ENCODE data around the gene SAMSN1. TPM values are rescaled to one million over a fixed set of nuclear protein-coding genes. Genes with fewer than 3 reads are reported as not detected.

The SAMSN1 gene
- total RNA-seq (10 to 100 TPM in 1 of 2 donors, 1 to 10 TPM in 1; 9.9 to 45.7 TPM), polyA plus RNA-seq (ENCODE audit: insufficient read length in 6 of 6) (1 to 10 TPM; 1.4 to 2.5 (median 2.0) TPM)
- long read RNA-seq, donor 1, result 0 reads
- long read RNA-seq, donor 2, result 0 reads
- long read RNA-seq, donor 3, partial matches to known transcripts, result 0 of 1 reads
- long read RNA-seq, donor 3, other reads (novel, unspliced or antisense), result 0 of 1 reads
- long read RNA-seq, donor 4, partial matches to known transcripts, result 1 of 2 reads
- long read RNA-seq, donor 4, other reads (novel, unspliced or antisense), result 0 of 2 reads
- long read RNA-seq, donor 5, result 0 reads
- long read RNA-seq, donor 6, result 0 reads
- long read RNA-seq, donor 7, partial matches to known transcripts, result 0 of 1 reads
- long read RNA-seq, donor 7, other reads (novel, unspliced or antisense), result 0 of 1 reads
- long read RNA-seq, donor 8, result 0 reads
- long read RNA-seq, donor 9, result 0 reads
- long read RNA-seq, donor 10, partial matches to known transcripts, result 4 of 6 reads
- long read RNA-seq, donor 10, other reads (novel, unspliced or antisense), result 1 of 6 reads
- long read RNA-seq, donor 11, partial matches to known transcripts, result 0 of 3 reads
- long read RNA-seq, donor 11, other reads (novel, unspliced or antisense), result 0 of 3 reads
- long read RNA-seq, donor 12, partial matches to known transcripts, result 0 of 1 reads
- long read RNA-seq, donor 12, other reads (novel, unspliced or antisense), result 0 of 1 reads

- Histone ChIP-seq H3K9me3 (no peaks in the 10 kb centered on the region), H3K4me1 (peaks cover 0 to 41% of the 10 kb centered on the region in 2 donors), H3K27ac (peak within 1 kb of the TSS; percentile 21 to 85), H3K36me3 (no peaks in the 10 kb centered on the region), H3K27me3 (no peaks in the 10 kb centered on the region), H3K4me3 (peak within 1 kb of the TSS in 1 of 2 donors; percentile 38)
- peak in 1 of 4 donors; percentile 65 for DNase-seq
- TF ChIP-seq, protein P1, sequence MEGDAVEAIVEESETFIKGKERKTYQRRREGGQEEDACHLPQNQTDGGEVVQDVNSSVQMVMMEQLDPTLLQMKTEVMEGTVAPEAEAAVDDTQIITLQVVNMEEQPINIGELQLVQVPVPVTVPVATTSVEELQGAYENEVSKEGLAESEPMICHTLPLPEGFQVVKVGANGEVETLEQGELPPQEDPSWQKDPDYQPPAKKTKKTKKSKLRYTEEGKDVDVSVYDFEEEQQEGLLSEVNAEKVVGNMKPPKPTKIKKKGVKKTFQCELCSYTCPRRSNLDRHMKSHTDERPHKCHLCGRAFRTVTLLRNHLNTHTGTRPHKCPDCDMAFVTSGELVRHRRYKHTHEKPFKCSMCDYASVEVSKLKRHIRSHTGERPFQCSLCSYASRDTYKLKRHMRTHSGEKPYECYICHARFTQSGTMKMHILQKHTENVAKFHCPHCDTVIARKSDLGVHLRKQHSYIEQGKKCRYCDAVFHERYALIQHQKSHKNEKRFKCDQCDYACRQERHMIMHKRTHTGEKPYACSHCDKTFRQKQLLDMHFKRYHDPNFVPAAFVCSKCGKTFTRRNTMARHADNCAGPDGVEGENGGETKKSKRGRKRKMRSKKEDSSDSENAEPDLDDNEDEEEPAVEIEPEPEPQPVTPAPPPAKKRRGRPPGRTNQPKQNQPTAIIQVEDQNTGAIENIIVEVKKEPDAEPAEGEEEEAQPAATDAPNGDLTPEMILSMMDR (IDR thresholded peaks at IDR 0.05), result no peak
- ATAC-seq, result peak; percentile 85
- intact Hi-C loops (cut with DNase I), result no loop called here
Measured at GRCh38 chr21:14545906-14546480, at the start of gene SAMSN1. SAMSN1 (minus strand) TSS chr21:14546315; CDS start chr21:14546261, 54 bp downstream.

GRCh38 chr21:14595449-14595848 is 49.3 kb upstream of the SAMSN1 start:
- TF ChIP-seq, protein P1 (IDR thresholded peaks at IDR 0.05), result no peak
- intact Hi-C loops (cut with DNase I), result no loop called here
- DNase-seq, result no peak

DNA sequence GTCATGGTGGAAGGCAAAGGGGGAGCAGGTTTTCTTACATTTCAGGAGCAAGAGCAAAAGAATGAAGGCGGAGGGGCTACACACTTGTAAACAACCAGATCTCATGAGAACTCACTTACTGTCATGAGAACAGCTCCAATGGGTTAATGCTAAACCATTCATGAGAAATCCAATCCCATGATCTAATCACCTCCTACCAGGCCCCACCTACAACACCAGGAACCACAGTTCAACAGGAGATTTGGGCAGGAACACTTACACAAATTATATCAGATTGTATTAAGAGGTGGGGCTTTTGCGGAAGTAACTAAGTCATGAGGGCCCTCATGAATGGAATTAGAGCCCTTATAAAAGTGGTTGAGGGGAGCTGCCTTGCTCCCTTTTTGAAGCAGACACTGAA is 48.9 kb upstream of the SAMSN1 start:
- H3K27ac ChIP-seq, result no peak overlapping the region
- no peaks in the 10 kb centered on the region for H3K9me3 ChIP-seq
- H3K36me3 ChIP-seq, result no peaks in the 10 kb centered on the region
- no peak overlapping the region for H3K4me3 ChIP-seq
- intact Hi-C loops (cut with DNase I), result no loop called here
- H3K4me1 ChIP-seq, result peaks cover 0 to 22% of the 10 kb centered on the region in 2 donors
- no peak for ATAC-seq
- TF ChIP-seq, protein P1 (IDR thresholded peaks at IDR 0.05), result no peak
- no peaks in the 10 kb centered on the region for H3K27me3 ChIP-seq
- no peak for DNase-seq

More at GRCh38 chr21:14595449-14595848, 49.3 kb upstream of the SAMSN1 start:
- peaks cover 0 to 22% of the 10 kb centered on the region in 2 donors for H3K4me1 ChIP-seq
- no peak for ATAC-seq
- no peaks in the 10 kb centered on the region for H3K9me3 ChIP-seq
- H3K4me3 ChIP-seq, result no peak overlapping the region
- no peaks in the 10 kb centered on the region for H3K36me3 ChIP-seq
- H3K27me3 ChIP-seq, result no peaks in the 10 kb centered on the region
- no peak overlapping the region for H3K27ac ChIP-seq

DNA sequence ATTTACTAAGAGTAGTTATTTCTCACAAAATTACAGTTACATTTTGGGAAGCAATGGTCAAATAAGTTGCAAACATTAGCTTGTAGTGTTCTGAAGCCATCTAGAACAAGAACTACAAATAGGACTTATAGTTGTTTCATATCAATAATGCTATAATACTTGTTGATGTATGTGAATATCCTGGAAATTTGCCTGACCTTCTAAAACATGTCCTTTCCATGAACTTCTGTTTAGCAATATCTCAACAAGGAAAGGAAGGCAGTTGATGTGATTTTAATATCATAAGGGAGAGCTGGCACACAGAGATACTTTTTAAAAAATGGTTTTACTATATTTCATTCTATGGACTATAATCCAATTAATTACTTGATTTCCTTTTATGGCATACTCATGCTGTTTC is 47.1 kb upstream of the SAMSN1 start:
- H3K36me3 ChIP-seq, result no peaks in the 10 kb centered on the region
- intact Hi-C loops (cut with DNase I), result no loop called here
- H3K9me3 ChIP-seq, result no peaks in the 10 kb centered on the region
- peak in 1 of 4 donors; percentile 25 for DNase-seq
- no peak overlapping the region for H3K4me3 ChIP-seq
- no peaks in the 10 kb centered on the region for H3K27me3 ChIP-seq
- TF ChIP-seq, protein P1 (IDR thresholded peaks at IDR 0.05), result no peak
- ATAC-seq, result no peak
- peak overlapping the region in 1 of 2 donors; percentile 92 for H3K27ac ChIP-seq
- peaks cover 0 to 22% of the 10 kb centered on the region in 2 donors for H3K4me1 ChIP-seq

All from left lung (tissue), 14 donors.